SK-N-SH (cell line): ENCODE measurements around the gene SSX2IP. TPM values are rescaled to one million over a fixed set of nuclear protein-coding genes. Genes with fewer than 3 reads are reported as not detected.

Source experiments
- CTCF ChIA-PET: fragments of 300-600, 350-600 bp; formaldehyde crosslinking; extraction: SDS; loops from one replicate; lab custom pipeline; 2021; lab: Yijun Ruan, JAX
- POLR2A ChIA-PET: fragments of 350-600 bp; sonication (Branson Sonifier 250); formaldehyde crosslinking; extraction: SDS; loops from one replicate; lab custom pipeline; 2020; ENCODE audit warnings: antibody characterized with exemption, inconsistent platforms; lab: Yijun Ruan, JAX
- DNase-seq: peaks from one replicate; pipeline ENCODE4 v3.0.0; 2012
- H2AFZ ChIP-seq: fragments of 200-600 bp; sonication (generic); 2 replicates; pipeline ENCODE4 v1.8.1; 2016; ENCODE audit warnings: antibody characterized with exemption, mild to moderate bottlenecking, low read depth
- H3F3A ChIP-seq: fragments of 200-600 bp; sonication (generic); replicated peaks from 2 replicates; pipeline ENCODE3; 2016; ENCODE audit warnings: antibody characterized with exemption, mild to moderate bottlenecking; ENCODE audit not compliant: insufficient read depth
- H3K27ac ChIP-seq, 2 experiments: fragments of 200-500 bp in 1 of 2; fragments of 200-600 bp in 1 of 2; sonication (Bioruptor generic) in 1 of 2; sonication (generic), shearing (Covaris generic) in 1 of 2; 2 replicates each; pipeline versions ENCODE4 v1.5.1 to v1.6.1; 2014 to 2016; ENCODE audit warnings: low read depth in 2 of 2, inconsistent platforms in 1 of 2, low read length in 1 of 2, mild to moderate bottlenecking in 1 of 2, mixed read lengths in 1 of 2
- H3K27me3 ChIP-seq: fragments of 200-600 bp; sonication (generic), shearing (Covaris generic); 2 replicates; pipeline ENCODE4 v1.6.1; 2016; ENCODE audit warnings: mixed run types; ENCODE audit not compliant: insufficient read depth
- H3K36me3 ChIP-seq, 2 experiments: fragments of 200-500 bp in 1 of 2; fragments of 200-600 bp in 1 of 2; sonication (Bioruptor generic) in 1 of 2; sonication (generic) in 1 of 2; replicated peaks in 1 of 2; 2 replicates each; pipeline versions ENCODE3 to v1.5.1; 2014 to 2016; ENCODE audit warnings: low read length in 1 of 2, mild to moderate bottlenecking in 1 of 2; ENCODE audit not compliant: insufficient read depth in 2 of 2, control insufficient read depth in 1 of 2
- H3K4me1 ChIP-seq, 2 experiments: fragments of 200-500 bp in 1 of 2; fragments of 200-600 bp in 1 of 2; sonication (Bioruptor generic) in 1 of 2; sonication (generic), shearing (Covaris generic) in 1 of 2; 2 replicates each; pipeline versions ENCODE4 v1.5.1 to v1.6.1; 2014 to 2016; ENCODE audit warnings: low read depth in 1 of 2, low read length in 1 of 2, mixed run types in 1 of 2; ENCODE audit not compliant: insufficient read depth in 2 of 2, control insufficient read depth in 1 of 2
- H3K4me2 ChIP-seq: fragments of 200-600 bp; sonication (generic), shearing (Covaris generic); 2 replicates; pipeline ENCODE4 v1.6.1; 2017; ENCODE audit warnings: mixed run types
- H3K4me3 ChIP-seq, 2 experiments: fragments of 200-500 bp in 1 of 2; fragments of 200-600 bp in 1 of 2; sonication (Bioruptor generic) in 1 of 2; sonication (generic), shearing (Covaris generic) in 1 of 2; 2 replicates each; pipeline versions ENCODE4 v1.5.1 to v1.8.1; 2014 to 2016; ENCODE audit warnings: low read depth in 2 of 2, inconsistent platforms in 1 of 2, low read length in 1 of 2, mild to moderate bottlenecking in 1 of 2, mixed read lengths in 1 of 2, moderate library complexity in 1 of 2
- H3K79me2 ChIP-seq: fragments of 200-600 bp; sonication (generic); 2 replicates; pipeline ENCODE4 v1.8.1; 2017; ENCODE audit warnings: mild to moderate bottlenecking; ENCODE audit not compliant: insufficient read depth
- H3K9ac ChIP-seq: fragments of 200-600 bp; sonication (generic); 2 replicates; pipeline ENCODE4 v1.6.1; 2017; ENCODE audit warnings: mixed run types
- H3K9me2 ChIP-seq: fragments of 200-600 bp; sonication (generic); 2 replicates; pipeline ENCODE4 v1.6.1; 2017; ENCODE audit warnings: mixed run types
- H3K9me3 ChIP-seq: fragments of 200-600 bp; sonication (generic); 2 replicates; pipeline ENCODE4 v1.6.1; 2017; ENCODE audit warnings: mixed run types, mild to moderate bottlenecking, moderate library complexity
- H4K20me1 ChIP-seq: fragments of 200-600 bp; sonication (generic); 2 replicates; pipeline ENCODE4 v1.6.1; 2017; ENCODE audit warnings: mild to moderate bottlenecking, mixed run types; ENCODE audit not compliant: insufficient read depth
- CHD2 ChIP-seq: fragments of 150-350 bp; IDR thresholded peaks from 2 replicates; pipeline ENCODE4 v1.6.1; 2018; ENCODE audit warnings: low read length; ENCODE audit not compliant: partially characterized antibody
- EP300 ChIP-seq, 2 experiments: IDR thresholded peaks; 2 replicates each; pipeline versions ENCODE4 v1.4.0 to v1.6.1; 2012; ENCODE audit warnings: borderline replicate concordance in 1 of 2, low read depth in 1 of 2, low read length in 1 of 2
- EZH2phosphoT487 ChIP-seq: fragments of 200-600 bp; sonication (generic); IDR thresholded peaks from 2 replicates; pipeline ENCODE4 v1.6.1; 2017; ENCODE audit warnings: low read depth, mixed run types, mild to moderate bottlenecking, antibody characterized with exemption, moderate library complexity, borderline replicate concordance
- FOSL2 ChIP-seq: IDR thresholded peaks from 2 replicates; pipeline ENCODE4 v1.4.0; 2012; ENCODE audit warnings: low read depth, mild to moderate bottlenecking, moderate library complexity, borderline replicate concordance
- JUND ChIP-seq: IDR thresholded peaks from 2 replicates; pipeline ENCODE4 v1.4.0; 2012
- MEF2A ChIP-seq: IDR thresholded peaks from 2 replicates; pipeline ENCODE4 v1.4.0; 2012; ENCODE audit warnings: low read depth, borderline replicate concordance
- NRF1 ChIP-seq: IDR thresholded peaks from 2 replicates; pipeline ENCODE4 v1.6.1; 2012; ENCODE audit warnings: low read depth, mild to moderate bottlenecking, low read length
- RCOR1 ChIP-seq: fragments of 150-350 bp; IDR thresholded peaks from 2 replicates; pipeline ENCODE4 v1.6.1; 2017; ENCODE audit warnings: antibody characterized with exemption, low read length
- RFX5 ChIP-seq: IDR thresholded peaks from 2 replicates; pipeline ENCODE4 v1.6.1; 2012; ENCODE audit warnings: mild to moderate bottlenecking, improper control_type of control experiment, low read length
- SMC3 ChIP-seq: IDR thresholded peaks from 2 replicates; pipeline ENCODE4 v1.6.1; 2012; ENCODE audit warnings: low read depth, low read length, improper control_type of control experiment
- TAF1 ChIP-seq: IDR thresholded peaks from 2 replicates; pipeline ENCODE4 v1.6.1; 2012; ENCODE audit warnings: low read depth, mild to moderate bottlenecking, low read length, moderate library complexity, borderline replicate concordance
- TCF12 ChIP-seq: IDR thresholded peaks from 2 replicates; pipeline ENCODE4 v1.4.0; 2012
- TEAD4 ChIP-seq: IDR thresholded peaks from 2 replicates; pipeline ENCODE4 v1.4.0; 2012; ENCODE audit warnings: mild to moderate bottlenecking, borderline replicate concordance; ENCODE audit not compliant: insufficient read depth
- USF1 ChIP-seq: IDR thresholded peaks from 2 replicates; pipeline ENCODE4 v1.4.0; 2012; ENCODE audit warnings: low read depth, borderline replicate concordance
- WGBS: methylation state at CpG from one replicate; pipeline ENCODE4 v1.1.6; 2017; ENCODE audit warnings: low lambda C conversion rate; 5-methylcytosine and 5-hydroxymethylcytosine counted together
- polyA plus RNA-seq, 3 experiments: library from polyadenylated mRNA; depleted of rRNA; stranded (reverse); fragments of >200 nt; gene quantifications; 2 replicates each; pipeline ENCODE4 v1.2.3, GENCODE V29; 2012
- TF ChIP-seq, protein P1 (sequence below): IDR thresholded peaks from 2 replicates; pipeline ENCODE4 v1.4.0; 2012; ENCODE audit warnings: low read depth

Gene SSX2IP
- polyA plus RNA-seq, 1 of the 3 experiments (the other 2 are of a cell fraction): 7.7 TPM

DNA sequence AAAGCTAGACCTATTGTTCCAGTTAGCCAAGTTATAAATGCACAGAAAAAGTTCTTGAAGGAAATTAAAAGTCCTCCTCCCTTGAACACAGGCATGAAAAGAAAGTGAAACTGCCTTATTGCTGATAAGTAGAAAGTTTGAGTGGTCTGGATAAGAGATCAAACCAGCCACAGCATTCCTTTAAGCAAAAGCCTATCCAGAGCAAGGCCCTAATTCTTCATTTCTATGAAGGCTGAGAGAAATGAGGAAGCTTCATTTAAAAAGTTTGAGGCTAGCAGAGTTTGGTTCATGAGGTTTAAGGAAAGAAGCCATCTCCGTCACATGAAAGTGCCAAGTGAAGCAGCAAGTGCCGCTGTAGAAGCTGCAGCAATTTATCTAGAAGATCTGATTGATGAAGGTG, 2.7 kb upstream of the SSX2IP start (continued):
- TF ChIP-seq, protein P1, sequence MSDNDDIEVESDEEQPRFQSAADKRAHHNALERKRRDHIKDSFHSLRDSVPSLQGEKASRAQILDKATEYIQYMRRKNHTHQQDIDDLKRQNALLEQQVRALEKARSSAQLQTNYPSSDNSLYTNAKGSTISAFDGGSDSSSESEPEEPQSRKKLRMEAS: no peak
- TF ChIP-seq NRF1: no peak
- TF ChIP-seq TCF12: no peak

- no peaks in the 10 kb centered on the region for H3K9me2 ChIP-seq
- no peak for TF ChIP-seq JUND
- no peak for TF ChIP-seq USF1
- TF ChIP-seq TAF1: no peak
- no peak for TF ChIP-seq RCOR1
- TF ChIP-seq SMC3: no peak
- TF ChIP-seq TCF12: no peak
- TF ChIP-seq TEAD4: no peak
- TF ChIP-seq RFX5: no peak
- H3K36me3 ChIP-seq: no peaks in the 10 kb centered on the region
- no peak overlapping the region for H3K4me3 ChIP-seq
- no peak overlapping the region for H3K9ac ChIP-seq
- H4K20me1 ChIP-seq: no peaks in the 10 kb centered on the region; the same call in 1 of the 2 replicates
- WGBS: 95% methylated on average over 6 of the region's 6 CpGs
- POLR2A ChIA-PET: no interaction called here
- no peak overlapping the region for H2AFZ ChIP-seq
- H3K27me3 ChIP-seq: no peaks in the 10 kb centered on the region
- no peak for DNase-seq
- no peak overlapping the region for H3K4me2 ChIP-seq
- CTCF ChIA-PET: interaction anchor here (1.1 to 1.5 kb wide), 2 partner anchors 11 to 253 kb away, joined by 3 read pairs; no protein-coding TSS in a partner anchor
- no peaks in the 10 kb centered on the region for H3K9me3 ChIP-seq
- H3F3A ChIP-seq: peaks cover 3% of the 10 kb centered on the region
- peaks cover 25% of the 10 kb centered on the region for H3K79me2 ChIP-seq
- peaks cover 2 to 15% of the 10 kb centered on the region in 2 experiments; a peak in 3 of 4 replicates for H3K4me1 ChIP-seq
- no peak overlapping the region for H3K27ac ChIP-seq
These were observed 2.1 kb upstream of the SSX2IP start for GRCh38 chr1:84692391-84692790.

DNA sequence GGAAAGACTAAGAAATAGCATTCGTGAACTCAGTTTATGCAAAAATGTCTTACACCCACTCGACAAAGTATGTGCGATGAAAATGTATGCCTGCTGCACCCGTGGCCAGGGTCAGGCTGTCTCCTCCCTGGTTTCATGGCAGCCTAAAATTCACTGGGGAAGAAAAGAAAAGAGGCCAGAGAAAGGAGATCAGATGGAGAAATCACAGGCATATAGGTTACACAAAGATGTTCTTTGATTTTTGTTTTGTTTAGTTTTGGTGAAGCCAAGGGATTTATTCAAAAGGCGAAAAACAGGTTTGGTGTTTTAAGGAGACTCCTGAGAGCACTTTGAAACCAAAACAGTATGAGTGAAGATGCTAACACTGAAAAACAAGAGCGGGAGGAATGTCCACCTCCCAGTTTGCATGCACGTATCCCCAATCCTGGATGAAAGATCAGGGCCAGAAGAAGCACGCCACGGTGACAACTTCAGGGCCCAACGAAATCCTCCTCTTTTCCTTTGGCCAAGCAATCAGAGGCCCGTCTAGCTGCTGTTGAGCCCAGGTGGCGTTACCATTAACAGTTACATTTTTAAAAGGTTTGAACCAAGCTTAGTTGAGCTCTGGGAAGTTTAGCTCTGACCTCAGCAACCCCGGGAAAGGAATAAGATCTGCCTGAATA, 992 bp upstream of the SSX2IP start:
- peak overlapping the region; percentile 86 to 91 for H3K4me3 ChIP-seq
- H4K20me1 ChIP-seq: no peaks in the 10 kb centered on the region; the same call in 1 of the 2 replicates
- CTCF ChIA-PET: interaction anchor here (0.6 to 1.5 kb wide), 4 partner anchors 9 to 254 kb away, joined by 3 read pairs; no protein-coding TSS in a partner anchor
- H3K4me2 ChIP-seq: peak overlapping the region; percentile 96
- no peaks in the 10 kb centered on the region for H3K9me3 ChIP-seq
- H2AFZ ChIP-seq: peak overlapping the region; percentile 99
- no peaks in the 10 kb centered on the region for H3F3A ChIP-seq
- peak overlapping the region; percentile 76 for H3K9ac ChIP-seq
- peaks cover 0 to 15% of the 10 kb centered on the region in 2 experiments; a peak in 2 of 4 replicates for H3K4me1 ChIP-seq
- H3K9me2 ChIP-seq: no peaks in the 10 kb centered on the region
- peak; percentile 8 for DNase-seq
- H3K79me2 ChIP-seq: peaks cover 37% of the 10 kb centered on the region
- POLR2A ChIA-PET: no interaction called here
- TF ChIP-seq FOSL2: no peak
- no peak for TF ChIP-seq JUND
- no peak for TF ChIP-seq TAF1
- TF ChIP-seq TCF12: no peak
- no peak for TF ChIP-seq MEF2A
- TF ChIP-seq CHD2: no peak
- TF ChIP-seq, protein P1: peak; percentile 19; the same call in 1 of the 2 replicates
- no peak for TF ChIP-seq EZH2phosphoT487
- TF ChIP-seq EP300 (IDR thresholded peaks at IDR 0.05; ENCODE audit: borderline replicate concordance in 1 of 2, low read depth in 1 of 2, low read length in 1 of 2): no peak
- H3K27me3 ChIP-seq: no peaks in the 10 kb centered on the region
- WGBS: 66% methylated on average over 13 of the region's 13 CpGs
- H3K27ac ChIP-seq: peak overlapping the region; percentile 58 to 89
- H3K36me3 ChIP-seq: peaks cover 0 to 3% of the 10 kb centered on the region in 2 experiments
